Adipose tissue (tissue), 3 donors: ENCODE measurements around the gene SCAF4. TPM values are rescaled to one million over a fixed set of nuclear protein-coding genes. Genes with fewer than 3 reads are reported as not detected.
"Not testable (repeated sequence)": the region's sequence is repeated elsewhere in the genome, so short reads cannot be mapped to it uniquely, and the experiment has no call there.

ENCODE experiments used
- H3K27ac ChIP-seq: one replicate; pipeline ENCODE4 v1.5.1; 2013; ENCODE audit warnings: low read depth, low read length
- WGBS, 3 donors: extraction: QIAGEN DNeasy Blood & Tissue Kit; methylation state at CpG; one replicate each; pipeline ENCODE4 v1.1.7; 2013; 5-methylcytosine and 5-hydroxymethylcytosine counted together
- polyA plus RNA-seq, 3 donors: library from polyadenylated mRNA; stranded (reverse); fragments of 200-250 nt; gene quantifications; one replicate each; pipeline ENCODE4 v1.2.3, GENCODE V29; 2013
- donor health status: healthy with polysubstance abuse.
- donor health status: Bipolar disorder and iron deficiency.
- donor health status: healthy.

The SCAF4 gene
- polyA plus RNA-seq, 3 donors = 6.0 to 15.6 (median 10.9) TPM

GRCh38 chr21:31663584-31664249 is 68.2 kb downstream of the SCAF4 start:
- 89 to 94% (median 89%) methylated on average over 7 of the region's 7 CpGs for WGBS, 3 donors
- no peak overlapping the region for H3K27ac ChIP-seq

GRCh38 chr21:31660591-31660990 is 71.3 kb downstream of the SCAF4 start:
- 29 to 35% (median 33%) methylated on average over 8 of the region's 8 CpGs for WGBS, 3 donors
- no peak overlapping the region for H3K27ac ChIP-seq

- H3K27ac ChIP-seq = no peak overlapping the region
- WGBS, 3 donors = 0% methylated on average over 12 of the region's 12 CpGs
Observed at GRCh38 chr21:31660259-31660565, 71.7 kb downstream of the SCAF4 start.

- no peak within 1 kb of the TSS for H3K27ac ChIP-seq
- 0 to 1% (median 1%) methylated on average over 79 to 87 of the region's 87 CpGs for WGBS, 3 donors
Observed at GRCh38 chr21:31659536-31660258, 72.2 kb downstream of the SCAF4 start, which contains the start of gene SOD1. TSS of gene SOD1 (plus strand) at chr21:31659693. CDS start at chr21:31659770, 77 bp downstream.

GRCh38 chr21:31659286-31659535 is 72.7 kb downstream of the SCAF4 start:
- no peak overlapping the region for H3K27ac ChIP-seq
- WGBS, 3 donors = 0 to 2% (median 1%) methylated on average over 18 of the region's 18 CpGs

GRCh38 chr21:31658053-31658452 is 73.9 kb downstream of the SCAF4 start:
- no peak overlapping the region for H3K27ac ChIP-seq
- 74 to 76% (median 76%) methylated on average over 9 of the region's 9 CpGs for WGBS, 3 donors

- 88 to 93% (median 91%) methylated on average over 13 of the region's 13 CpGs for WGBS, 3 donors
- H3K27ac ChIP-seq = no peak overlapping the region
Observed at GRCh38 chr21:31656199-31657095, 75.5 kb downstream of the SCAF4 start.

GRCh38 chr21:31654821-31655580 is 76.9 kb downstream of the SCAF4 start:
- H3K27ac ChIP-seq = not testable (repeated sequence)
- 70 to 81% (median 75%) methylated on average over 17 to 20 of the region's 21 CpGs for WGBS, 3 donors

- H3K27ac ChIP-seq = no peak overlapping the region
- WGBS, 3 donors = 94 to 98% (median 97%) methylated on average over 14 to 20 of the region's 20 CpGs
Observed at GRCh38 chr21:31654340-31654739, 77.6 kb downstream of the SCAF4 start.

- WGBS, 3 donors = 73 to 92% (median 88%) methylated on average over 4 of the region's 4 CpGs
- H3K27ac ChIP-seq = not testable (repeated sequence)
Observed at GRCh38 chr21:31651491-31651890, 80.4 kb downstream of the SCAF4 start.

GRCh38 chr21:31650930-31651329 is 81.0 kb downstream of the SCAF4 start:
- WGBS, 3 donors = 92 to 94% (median 92%) methylated on average over 3 of the region's 3 CpGs

GRCh38 chr21:31647650-31648049 is 84.3 kb downstream of the SCAF4 start:
- H3K27ac ChIP-seq = no peak overlapping the region
- WGBS, 3 donors = 87 to 92% (median 92%) methylated on average over 3 of the region's 3 CpGs

More at GRCh38 chr21:31650930-31651329, 81.0 kb downstream of the SCAF4 start:
- H3K27ac ChIP-seq = no peak overlapping the region

- WGBS, 3 donors = 35 to 61% (median 60%) methylated on average over 4 of the region's 4 CpGs
- H3K27ac ChIP-seq = no peak overlapping the region
Observed at GRCh38 chr21:31644643-31645042, 87.3 kb downstream of the SCAF4 start.

- no peak overlapping the region for H3K27ac ChIP-seq
- 92 to 94% (median 94%) methylated on average over 12 of the region's 12 CpGs for WGBS, 3 donors
Observed at GRCh38 chr21:31641416-31641922, 90.4 kb downstream of the SCAF4 start.

GRCh38 chr21:31636874-31637273 is 95.0 kb downstream of the SCAF4 start:
- H3K27ac ChIP-seq = no peak overlapping the region
- 84 to 87% (median 87%) methylated on average over 2 of the region's 2 CpGs for WGBS, 3 donors

GRCh38 chr21:31634993-31635392 is 96.9 kb downstream of the SCAF4 start:
- WGBS, 3 donors = 89 to 96% (median 90%) methylated on average over 3 of the region's 3 CpGs
- H3K27ac ChIP-seq = no peak overlapping the region

- 97 to 98% (median 97%) methylated on average over 6 of the region's 6 CpGs for WGBS, 3 donors
- H3K27ac ChIP-seq = not testable (repeated sequence)
Observed at GRCh38 chr21:31631881-31632280, 100.0 kb downstream of the SCAF4 start.

GRCh38 chr21:31629972-31630711 is 101.8 kb downstream of the SCAF4 start:
- 28 to 71% (median 65%) methylated on average over 8 of the region's 8 CpGs for WGBS, 3 donors
- H3K27ac ChIP-seq = no peak overlapping the region
